Glomerular visceral epithelial cell (primary cell): ENCODE measurements around the gene SH3BP4.

Experiments
- DNase-seq: peaks from one replicate; pipeline ENCODE4 v3.0.0-alpha.2; 2016; ENCODE audit errors: extremely low spot score

SH3BP4 gene, protein sequence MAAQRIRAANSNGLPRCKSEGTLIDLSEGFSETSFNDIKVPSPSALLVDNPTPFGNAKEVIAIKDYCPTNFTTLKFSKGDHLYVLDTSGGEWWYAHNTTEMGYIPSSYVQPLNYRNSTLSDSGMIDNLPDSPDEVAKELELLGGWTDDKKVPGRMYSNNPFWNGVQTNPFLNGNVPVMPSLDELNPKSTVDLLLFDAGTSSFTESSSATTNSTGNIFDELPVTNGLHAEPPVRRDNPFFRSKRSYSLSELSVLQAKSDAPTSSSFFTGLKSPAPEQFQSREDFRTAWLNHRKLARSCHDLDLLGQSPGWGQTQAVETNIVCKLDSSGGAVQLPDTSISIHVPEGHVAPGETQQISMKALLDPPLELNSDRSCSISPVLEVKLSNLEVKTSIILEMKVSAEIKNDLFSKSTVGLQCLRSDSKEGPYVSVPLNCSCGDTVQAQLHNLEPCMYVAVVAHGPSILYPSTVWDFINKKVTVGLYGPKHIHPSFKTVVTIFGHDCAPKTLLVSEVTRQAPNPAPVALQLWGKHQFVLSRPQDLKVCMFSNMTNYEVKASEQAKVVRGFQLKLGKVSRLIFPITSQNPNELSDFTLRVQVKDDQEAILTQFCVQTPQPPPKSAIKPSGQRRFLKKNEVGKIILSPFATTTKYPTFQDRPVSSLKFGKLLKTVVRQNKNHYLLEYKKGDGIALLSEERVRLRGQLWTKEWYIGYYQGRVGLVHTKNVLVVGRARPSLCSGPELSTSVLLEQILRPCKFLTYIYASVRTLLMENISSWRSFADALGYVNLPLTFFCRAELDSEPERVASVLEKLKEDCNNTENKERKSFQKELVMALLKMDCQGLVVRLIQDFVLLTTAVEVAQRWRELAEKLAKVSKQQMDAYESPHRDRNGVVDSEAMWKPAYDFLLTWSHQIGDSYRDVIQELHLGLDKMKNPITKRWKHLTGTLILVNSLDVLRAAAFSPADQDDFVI

DNA sequence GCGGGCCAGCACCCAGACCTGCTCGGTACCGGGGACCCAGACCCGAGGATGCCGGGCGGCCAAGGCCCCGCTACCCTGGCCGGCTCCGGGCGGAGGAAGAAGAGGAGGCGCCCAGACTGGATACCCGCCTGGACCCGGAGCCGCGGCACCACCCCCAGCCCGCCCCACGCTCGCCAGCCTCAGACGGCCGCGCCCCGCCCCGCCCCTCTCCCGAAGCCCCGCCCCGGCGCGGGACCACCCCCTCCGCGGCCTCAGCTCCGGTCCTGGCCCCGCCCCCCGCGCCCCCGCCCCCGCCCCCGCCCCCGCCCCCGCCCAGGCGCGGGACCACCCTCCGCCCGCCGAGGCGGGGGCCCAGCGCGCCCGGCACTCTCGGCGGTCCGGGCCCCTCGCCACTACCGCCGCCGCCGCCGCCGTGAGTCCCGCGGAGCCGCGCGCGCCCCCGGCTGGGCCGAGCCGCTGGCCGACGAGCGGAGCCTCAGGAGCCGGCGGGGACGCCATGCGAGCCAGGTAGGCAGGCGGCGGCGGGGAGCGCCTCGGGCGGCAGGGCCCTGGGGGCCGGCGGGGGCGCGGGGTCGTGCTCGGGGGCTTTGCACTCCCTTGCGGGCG is at the start of gene SH3BP4:
SH3BP4 (plus strand) TSS at position 354 of the 606 bp plus-strand sequence. CDS start 82,986 bp downstream, outside the sequence.
- DNase-seq = peak; percentile 95

DNA sequence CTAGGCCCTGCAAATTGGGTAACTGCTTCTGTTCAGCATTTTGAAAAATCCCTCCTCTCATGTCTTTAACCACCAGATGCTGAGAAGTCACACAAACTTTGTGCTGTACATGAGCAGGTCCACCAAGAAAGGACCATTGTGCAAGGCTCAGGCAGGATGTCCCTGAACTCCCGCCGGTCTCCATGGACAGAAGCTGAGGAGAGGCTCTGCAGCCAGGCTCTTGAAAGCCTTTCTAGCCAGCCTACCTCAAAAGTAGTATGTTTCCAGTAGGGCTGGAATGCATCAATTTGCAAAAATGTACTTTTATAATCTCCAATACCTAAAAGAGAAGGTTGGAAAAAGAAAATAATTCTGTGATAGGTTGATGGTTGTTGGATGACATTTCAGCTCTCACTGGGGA is 47.0 kb upstream of the SH3BP4 start:
- no peak for DNase-seq

DNA sequence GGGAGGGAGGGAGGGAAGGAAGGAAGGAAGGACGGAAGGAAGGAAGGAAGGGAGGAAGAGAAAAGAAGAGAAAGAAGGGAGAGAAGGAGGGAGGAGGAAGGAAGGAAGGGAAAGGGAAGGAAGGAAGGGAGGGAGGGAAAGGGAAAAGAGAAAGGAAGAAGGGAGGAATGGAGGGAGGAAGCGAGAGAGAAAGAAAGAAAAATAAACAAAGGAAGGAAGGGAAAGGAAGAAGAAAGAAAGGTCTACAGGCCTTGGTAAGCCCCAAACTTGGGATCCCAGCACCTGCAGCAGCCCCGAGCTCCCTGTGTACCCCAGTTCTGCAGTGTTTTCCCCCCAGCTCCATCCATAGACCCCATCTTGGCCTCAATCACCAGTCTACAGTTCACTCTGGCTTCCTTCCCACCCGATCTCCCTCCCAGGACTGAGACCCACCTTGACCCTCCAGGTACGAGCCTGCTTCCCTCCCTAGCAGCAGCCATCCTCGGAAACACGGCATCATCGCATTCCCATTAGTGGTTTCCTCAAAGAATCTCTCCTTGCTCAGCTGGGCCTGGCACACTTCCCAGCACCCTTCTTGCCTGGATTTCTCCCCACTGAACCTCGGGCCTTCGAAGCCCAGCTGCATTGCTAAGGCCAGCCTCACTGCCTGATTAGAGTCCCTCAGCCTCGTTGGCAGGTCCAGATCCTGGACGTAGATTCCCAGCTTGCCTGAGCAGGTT is 46.1 kb upstream of the SH3BP4 start:
- DNase-seq = peak; percentile 75

DNA sequence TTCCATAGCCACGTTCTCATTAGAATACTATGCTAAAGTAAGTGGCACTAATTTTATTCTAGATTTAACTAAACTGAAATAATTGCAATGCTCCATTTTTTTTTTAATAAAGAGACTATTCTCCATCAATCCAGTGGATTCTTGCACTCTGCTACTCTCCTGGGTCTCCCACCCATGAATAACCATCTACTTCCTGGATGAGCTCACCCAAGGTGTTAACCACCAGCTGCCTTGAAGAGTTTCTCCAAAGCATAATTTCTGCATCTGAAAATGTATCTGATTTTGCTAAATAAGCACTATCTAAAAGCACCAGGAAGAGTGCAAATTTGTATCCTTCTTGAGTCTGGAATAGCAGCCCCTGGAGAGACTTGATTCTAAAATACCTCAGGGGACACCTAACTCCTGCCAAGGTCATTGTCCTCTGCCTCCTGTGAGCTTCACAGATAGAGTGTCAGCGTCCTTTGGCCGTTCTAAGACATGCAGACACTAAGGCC is 41.6 kb upstream of the SH3BP4 start:
- DNase-seq = peak; percentile 56

DNA sequence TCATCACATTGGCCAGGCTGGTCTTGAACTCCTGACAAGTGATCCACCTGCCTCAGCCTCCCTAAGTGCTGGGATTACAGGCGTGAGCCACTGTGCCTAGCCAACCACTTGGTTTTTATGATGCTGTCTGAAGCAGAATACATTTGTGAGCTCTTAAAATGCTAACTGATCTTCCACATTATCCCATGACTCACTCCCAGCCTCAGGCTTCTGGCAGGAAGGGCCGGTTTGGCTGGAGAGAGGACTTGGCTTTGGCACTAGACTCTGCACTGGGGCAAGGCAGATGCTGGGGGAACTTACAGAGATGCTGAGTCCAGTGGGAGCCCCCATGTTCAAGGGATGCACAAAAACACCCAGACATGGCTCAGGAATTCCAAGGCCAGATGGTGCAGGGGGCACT is 40.5 kb upstream of the SH3BP4 start:
- DNase-seq = peak; percentile 67

DNA sequence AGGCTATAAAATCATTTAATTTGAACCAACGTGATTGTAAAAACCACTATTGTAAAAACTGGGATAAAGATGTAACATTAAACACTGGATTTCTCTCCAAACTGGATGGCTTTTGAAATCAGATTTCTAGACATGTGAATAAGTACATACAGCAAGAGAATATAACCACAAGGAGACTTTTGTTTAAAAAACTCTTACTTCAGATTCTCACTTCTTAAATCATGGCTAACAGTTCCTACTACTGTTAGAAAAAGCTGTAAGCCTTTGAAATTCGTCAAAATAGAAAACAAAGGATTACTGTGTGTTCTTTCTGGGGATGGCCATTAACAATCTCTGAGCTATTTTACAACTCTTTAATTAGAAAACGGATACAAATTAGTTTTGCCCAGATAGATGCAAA is 39.4 kb upstream of the SH3BP4 start:
- no peak for DNase-seq

DNA sequence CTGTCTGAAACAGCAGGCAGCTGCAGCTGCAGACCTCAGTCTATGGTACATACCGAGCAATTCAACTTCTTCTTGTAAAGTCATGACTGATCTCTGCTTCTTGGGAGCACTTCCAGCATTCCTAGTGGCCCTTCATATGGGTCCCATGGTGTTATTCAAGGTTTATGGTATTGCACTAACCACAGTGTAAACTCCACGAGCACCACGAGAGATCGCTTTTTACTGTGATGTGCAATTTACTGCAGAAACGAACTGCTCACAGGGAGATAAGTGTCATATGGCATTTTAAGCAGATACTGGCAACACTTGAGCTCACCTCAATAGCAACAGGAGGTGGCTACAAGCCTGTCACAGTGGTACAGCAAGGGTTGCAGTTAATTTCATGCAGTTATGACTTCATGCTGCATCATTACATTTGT is 38.6 kb upstream of the SH3BP4 start:
- no peak for DNase-seq

DNA sequence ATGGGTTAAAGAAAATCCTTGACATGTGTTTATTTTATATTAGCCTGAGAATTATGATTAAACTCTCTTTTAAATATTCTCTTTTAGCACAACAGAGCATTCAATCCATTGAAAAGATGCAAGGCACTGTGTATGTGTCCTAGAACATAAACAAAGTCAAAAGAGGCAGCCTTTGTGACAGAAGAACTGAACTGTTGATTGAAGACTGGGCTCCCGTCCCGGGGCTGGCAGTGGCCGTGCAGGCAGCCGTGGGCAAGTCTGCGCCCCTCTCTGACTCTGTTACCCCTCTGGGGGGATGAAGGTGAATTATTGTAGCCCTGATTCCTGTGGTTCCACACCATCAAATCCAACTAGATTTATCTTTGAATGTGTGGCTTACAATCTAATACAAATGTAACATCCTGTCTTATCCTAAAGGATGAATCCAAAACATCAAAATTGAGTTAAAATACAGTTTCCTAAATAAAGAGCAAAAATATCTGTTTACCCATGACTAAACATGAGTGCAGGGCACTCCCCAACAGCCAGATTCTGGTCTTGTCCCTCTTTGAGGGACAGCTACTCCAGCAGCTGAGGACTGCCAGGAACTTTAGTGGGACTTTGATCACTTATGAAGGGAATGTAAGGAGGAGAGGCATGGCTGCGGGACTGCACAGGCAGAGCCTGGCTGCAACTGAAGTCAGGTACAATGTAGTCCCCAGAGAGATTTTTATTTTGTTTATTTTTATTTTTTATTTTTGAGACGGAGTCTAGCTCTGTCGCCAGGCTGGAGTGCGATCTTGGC is 37.3 kb upstream of the SH3BP4 start:
- no peak for DNase-seq

DNA sequence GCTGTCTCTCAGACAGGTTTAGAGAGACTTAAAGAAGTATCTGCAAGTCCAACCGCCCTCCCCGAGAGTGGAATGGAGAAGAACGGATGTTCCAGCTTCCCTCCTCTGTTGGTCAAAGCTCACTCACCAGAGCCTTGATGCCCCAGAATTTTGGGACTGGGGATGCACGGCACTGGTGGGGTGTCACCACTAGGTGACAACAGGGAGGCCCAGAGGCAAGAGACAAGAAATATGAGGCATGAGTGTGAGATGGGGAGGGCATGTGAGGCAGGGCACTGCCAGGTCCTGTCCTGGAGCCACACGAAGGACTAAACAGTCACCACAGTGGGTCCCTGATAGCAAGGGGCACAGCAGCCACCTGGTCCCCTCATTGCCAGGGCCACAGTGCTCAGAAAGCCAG is 35.1 kb upstream of the SH3BP4 start:
- no peak for DNase-seq

DNA sequence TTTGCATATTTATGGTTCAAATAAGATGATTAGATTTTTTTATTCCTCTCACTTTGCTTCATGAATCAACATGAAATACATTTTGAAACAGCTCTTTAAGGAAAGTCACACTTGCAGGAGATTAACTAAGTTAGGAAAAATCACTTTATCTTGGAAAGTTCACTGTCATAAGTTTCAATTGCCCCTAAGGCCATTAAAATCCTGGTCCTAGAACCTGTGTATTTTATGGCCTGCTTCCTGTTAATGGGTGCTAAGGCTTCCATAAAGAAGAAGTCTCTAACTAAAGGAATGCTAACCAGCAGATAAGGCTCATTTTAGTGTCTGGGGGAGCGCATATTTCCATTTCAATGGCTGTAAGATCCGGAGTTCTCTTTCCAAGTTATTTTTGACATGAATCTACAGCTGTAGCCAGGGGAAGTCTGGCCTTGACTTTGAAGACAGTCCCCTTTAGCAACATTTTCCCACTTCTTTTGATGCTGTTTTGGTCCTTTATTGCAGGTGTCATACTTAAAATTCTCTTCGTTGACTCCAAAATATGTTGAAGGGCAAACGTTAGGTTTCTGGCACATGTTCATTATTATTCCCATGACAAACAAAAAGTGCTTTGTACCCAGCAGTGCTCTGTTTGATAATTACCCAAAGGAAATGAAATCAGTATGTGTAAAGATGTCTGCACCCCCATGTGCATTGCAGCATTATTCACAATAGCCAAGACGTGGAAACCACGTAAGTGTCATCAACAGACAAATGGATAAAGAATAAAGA is 34.4 kb upstream of the SH3BP4 start:
- no peak for DNase-seq

DNA sequence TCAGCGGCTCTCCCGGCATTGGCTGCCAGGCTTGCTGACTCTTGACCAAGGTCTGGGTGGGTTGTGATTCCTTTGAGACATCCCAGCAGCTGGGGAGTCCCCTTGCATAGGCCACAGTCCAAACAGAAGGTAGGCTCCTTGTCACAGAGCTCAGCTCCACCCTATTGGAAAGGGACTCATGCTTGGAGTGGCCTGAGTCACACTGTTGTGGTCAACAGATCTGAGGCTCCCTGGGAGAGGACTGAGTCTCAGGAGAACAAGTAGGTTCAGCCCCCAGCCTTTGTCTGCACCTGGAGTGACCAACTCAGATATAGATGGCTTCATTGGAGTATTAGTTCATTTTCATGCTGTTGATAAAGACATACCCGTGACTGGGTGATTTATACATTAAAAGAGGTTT is 32.1 kb upstream of the SH3BP4 start:
- DNase-seq = peak; percentile 70

DNA sequence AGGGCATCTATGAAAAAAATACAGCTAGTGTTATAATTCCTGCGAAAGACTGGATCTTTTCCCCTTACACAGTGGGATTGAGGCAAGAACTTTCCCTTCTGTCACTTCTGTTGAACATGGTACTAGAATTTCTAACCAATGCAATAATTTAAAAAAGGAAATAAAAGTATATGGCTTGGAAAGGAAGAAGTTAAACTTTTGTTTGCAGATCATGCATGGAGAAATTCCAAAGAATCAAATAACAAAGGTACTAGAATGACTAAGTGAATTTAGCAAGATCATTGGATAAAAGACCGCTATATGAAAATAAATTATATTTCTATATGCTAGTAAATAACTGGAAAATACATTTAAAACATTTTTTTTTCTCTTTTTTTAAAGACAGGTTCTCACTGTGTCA is 31.0 kb upstream of the SH3BP4 start:
- no peak for DNase-seq

DNA sequence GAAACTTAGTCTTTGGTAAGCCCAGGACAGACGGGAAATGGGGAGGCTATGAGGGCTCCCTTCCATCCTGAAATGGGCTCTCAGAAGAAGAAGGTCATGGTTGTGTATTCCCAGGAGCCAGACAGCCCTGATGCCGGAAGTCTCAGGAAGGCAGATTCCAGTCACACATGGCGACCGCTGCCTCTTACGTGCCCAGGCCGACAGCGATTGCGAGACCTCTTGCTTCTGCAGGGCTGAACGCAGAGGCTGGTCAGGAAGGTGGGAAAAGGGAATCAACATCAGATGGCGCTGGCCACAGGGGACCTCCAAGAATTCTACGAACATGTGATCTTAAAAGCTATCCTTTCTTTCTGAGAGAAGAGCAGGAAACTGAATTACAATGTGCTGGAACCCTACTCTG is 22.8 kb upstream of the SH3BP4 start:
- no peak for DNase-seq

DNA sequence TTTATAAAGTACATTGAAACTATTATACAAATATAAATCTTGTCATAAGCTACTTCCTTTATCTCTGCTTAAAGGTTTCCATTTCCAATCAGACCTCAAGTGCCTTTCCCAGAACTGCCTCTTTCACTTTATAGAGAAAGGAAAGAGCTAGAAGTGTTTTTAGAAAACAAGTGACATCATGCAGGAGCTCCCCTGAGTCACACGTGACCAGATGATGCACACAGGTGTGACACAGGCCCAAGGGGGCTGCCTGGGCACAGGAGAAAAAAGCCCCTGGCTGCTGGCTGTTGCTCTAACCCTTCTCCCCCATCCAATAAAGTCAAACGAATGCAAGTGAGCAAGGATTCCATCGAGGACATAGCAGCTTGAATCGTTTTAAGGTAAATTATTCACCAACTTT is 21.4 kb upstream of the SH3BP4 start:
- DNase-seq = no peak

DNA sequence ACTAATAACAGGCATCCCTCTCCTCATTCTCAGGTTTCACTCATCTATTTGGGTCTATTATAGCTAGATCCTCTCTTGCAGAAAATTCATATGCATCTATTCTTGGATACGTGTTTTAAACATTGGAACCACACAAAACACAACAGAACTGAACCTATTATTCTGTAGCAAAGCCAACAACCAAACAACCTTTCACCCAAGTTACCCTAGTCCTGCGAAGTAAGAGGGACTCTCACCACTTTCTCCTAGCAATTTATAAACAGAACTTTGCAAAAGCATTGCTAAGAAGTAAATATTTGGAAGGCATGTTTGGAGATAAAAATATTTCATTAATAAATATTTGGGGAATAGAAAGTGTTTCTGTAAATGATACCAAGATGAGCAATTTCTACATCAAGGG is 20.4 kb upstream of the SH3BP4 start:
- no peak for DNase-seq

DNA sequence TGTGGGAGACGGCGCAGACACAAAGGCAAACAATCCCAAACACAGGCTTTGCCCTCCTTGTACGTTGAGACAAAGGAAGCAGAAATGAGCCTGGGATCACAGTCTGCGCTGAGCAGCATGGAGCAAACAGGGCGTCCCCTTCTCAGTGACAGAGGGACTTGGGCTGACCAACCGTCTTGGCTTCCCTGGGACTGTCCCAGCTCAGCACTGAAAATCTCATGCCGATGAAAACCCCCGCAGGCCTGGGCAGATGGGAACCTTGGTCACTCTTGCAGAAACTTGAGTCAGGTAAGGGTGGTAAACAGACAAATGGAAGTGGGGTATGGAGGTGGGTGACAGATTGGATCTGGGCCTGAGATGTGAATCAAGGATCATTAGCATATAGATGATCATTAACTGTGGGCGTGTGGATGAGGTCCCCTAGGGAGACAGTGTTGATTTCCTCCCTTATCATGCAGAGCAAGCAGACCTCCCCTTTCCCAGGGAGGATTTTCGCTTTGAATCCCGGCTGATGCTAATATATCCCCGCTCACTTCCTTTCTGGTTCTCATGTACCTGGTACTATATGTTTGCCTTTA is 19.1 kb upstream of the SH3BP4 start:
- DNase-seq = no peak

DNA sequence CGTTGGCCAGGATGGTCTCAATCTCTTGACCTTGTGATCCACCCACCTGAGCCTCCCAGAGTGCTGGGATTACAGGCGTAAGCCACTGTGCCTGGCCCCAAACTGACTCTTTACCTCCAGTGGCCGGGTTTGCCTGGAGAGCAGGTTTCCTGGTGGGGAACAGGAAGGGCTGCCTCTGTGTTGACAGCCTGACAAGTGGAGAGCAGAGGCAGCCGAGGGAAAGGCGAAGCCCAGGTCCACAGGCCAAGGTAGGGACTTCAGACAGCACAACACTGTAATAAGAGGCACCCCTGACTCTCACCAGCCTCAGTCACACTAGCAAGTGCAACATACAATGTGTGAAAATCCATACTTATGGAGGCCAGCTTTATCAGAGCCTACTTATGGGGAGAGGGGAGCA is 16.5 kb upstream of the SH3BP4 start:
- DNase-seq = no peak

DNA sequence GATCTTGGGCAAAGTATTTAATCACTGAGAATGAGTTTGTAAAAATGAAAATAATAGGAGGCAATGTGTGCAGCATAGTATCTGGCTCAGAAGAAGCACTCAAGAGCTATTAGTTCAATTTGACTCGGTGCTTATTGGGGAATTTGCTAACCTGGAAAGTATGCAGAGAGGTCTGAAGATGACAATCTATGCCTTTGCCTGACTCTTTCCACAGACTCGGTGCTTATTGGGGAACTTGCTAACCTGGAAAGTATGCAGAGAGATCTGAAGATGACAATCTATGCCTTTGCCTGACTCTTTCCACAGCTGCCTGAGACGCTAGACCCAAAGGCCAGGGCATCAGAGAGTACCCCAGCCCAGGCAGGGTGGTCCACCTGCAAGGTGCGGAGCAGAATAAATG is 12.2 kb upstream of the SH3BP4 start:
- no peak for DNase-seq

DNA sequence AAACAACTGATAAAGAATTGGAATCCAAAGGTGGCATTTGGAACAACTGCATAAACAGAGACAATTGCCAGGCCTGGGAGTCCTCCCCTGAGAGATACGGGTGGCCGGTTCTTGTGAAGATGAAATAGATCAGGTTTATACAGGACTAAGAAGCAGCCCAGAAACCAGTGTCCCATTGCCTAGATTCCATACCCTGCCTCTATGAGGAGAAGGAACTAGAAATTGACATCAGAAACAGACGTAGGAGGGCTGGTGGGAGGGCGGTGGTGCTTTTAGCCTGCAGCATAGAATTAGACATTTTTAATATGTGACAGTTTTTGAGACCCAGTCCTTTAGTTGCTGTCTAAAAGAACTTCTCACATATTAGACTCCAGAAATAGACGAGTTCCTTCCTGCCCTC is 11.8 kb upstream of the SH3BP4 start:
- no peak for DNase-seq

DNA sequence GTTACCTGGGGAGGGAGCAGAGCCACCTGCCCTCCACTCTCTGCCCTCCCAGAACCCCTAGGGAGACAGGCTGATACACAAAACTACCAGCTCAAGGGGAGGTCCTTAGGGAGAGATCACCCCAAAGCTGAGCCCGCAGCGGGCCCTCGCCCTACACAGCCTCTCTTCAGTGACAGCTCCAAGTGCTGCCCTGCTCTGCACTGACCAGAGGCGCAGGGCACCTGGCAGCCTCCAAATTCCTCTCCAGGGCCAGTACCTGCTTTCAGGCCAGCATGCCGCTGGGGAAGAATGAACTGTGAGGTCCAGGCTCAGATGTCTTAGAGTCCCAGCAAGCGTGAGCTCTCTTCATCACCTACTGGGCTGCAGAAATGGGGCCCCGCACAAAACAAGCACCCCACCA is 11.3 kb upstream of the SH3BP4 start:
- no peak for DNase-seq
